H9 (cell line): ENCODE data around the gene ZNF319. TPM values are rescaled to one million over a fixed set of nuclear protein-coding genes. Genes with fewer than 3 reads are reported as not detected.

Experiments
- DNase-seq: peaks from one replicate; pipeline ENCODE4 v3.0.0-alpha.2; 2017
- H2AFZ ChIP-seq: one replicate; pipeline ENCODE4 v1.6.1; 2013; ENCODE audit warnings: mild to moderate bottlenecking, low read length, control low read depth, moderate library complexity
- H2AK5ac ChIP-seq: 2 replicates; pipeline ENCODE4 v1.6.1; 2013; ENCODE audit warnings: low read length, control low read depth, mixed read lengths; ENCODE audit not compliant: insufficient read length
- H2BK120ac ChIP-seq: one replicate; pipeline ENCODE4 v1.6.1; 2013; ENCODE audit warnings: low read depth, mild to moderate bottlenecking, low read length, control low read depth, inconsistent platforms; ENCODE audit not compliant: poor library complexity, severe bottlenecking
- H2BK12ac ChIP-seq: 2 replicates; pipeline ENCODE4 v1.6.1; 2013; ENCODE audit warnings: low read length, control low read depth, mixed read lengths, low read depth; ENCODE audit not compliant: insufficient read length
- H2BK15ac ChIP-seq: 2 replicates; pipeline ENCODE4 v1.6.1; 2013; ENCODE audit warnings: low read depth, low read length, control low read depth
- H2BK20ac ChIP-seq: one replicate; pipeline ENCODE4 v1.6.1; 2013; ENCODE audit warnings: low read depth, mild to moderate bottlenecking, low read length, control low read depth, inconsistent platforms; ENCODE audit not compliant: poor library complexity, severe bottlenecking
- H2BK5ac ChIP-seq: 2 replicates; pipeline ENCODE4 v1.6.1; 2013; ENCODE audit warnings: low read length, control low read depth, mixed read lengths; ENCODE audit not compliant: insufficient read length
- H3K14ac ChIP-seq: 2 replicates; pipeline ENCODE4 v1.6.1; 2013; ENCODE audit warnings: low read length, control low read depth; ENCODE audit not compliant: insufficient read depth
- H3K18ac ChIP-seq: 2 replicates; pipeline ENCODE4 v1.6.1; 2013; ENCODE audit warnings: low read depth, mild to moderate bottlenecking, mixed read lengths, low read length, control low read depth; ENCODE audit not compliant: insufficient read length
- H3K23ac ChIP-seq: 2 replicates; pipeline ENCODE4 v1.6.1; 2013; ENCODE audit warnings: low read length, control low read depth, mixed read lengths, low read depth; ENCODE audit not compliant: insufficient read length
- H3K23me2 ChIP-seq: 2 replicates; pipeline ENCODE4 v1.6.1; 2013; ENCODE audit warnings: low read depth, mild to moderate bottlenecking, mixed read lengths, low read length, control low read depth; ENCODE audit not compliant: insufficient read length, poor library complexity, severe bottlenecking
- H3K27ac ChIP-seq: 2 replicates; pipeline ENCODE4 v1.5.1; 2013; ENCODE audit warnings: low read length, control low read depth, mixed read lengths, low read depth; ENCODE audit not compliant: insufficient read length
- H3K27me3 ChIP-seq: 2 replicates; pipeline ENCODE4 v1.6.1; 2013; ENCODE audit warnings: low read length, control low read depth, inconsistent platforms; ENCODE audit not compliant: insufficient read depth
- H3K4ac ChIP-seq: 2 replicates; pipeline ENCODE4 v1.6.1; 2013; ENCODE audit warnings: low read depth, mild to moderate bottlenecking, control low read depth, inconsistent platforms, low read length, moderate library complexity
- H3K4me1 ChIP-seq: 2 replicates; pipeline ENCODE4 v1.6.1; 2013; ENCODE audit warnings: low read length, control low read depth, inconsistent platforms; ENCODE audit not compliant: insufficient read depth
- H3K4me2 ChIP-seq: 2 replicates; pipeline ENCODE4 v1.6.1; 2013; ENCODE audit warnings: low read length, control low read depth, mixed read lengths; ENCODE audit not compliant: insufficient read length, insufficient read depth
- H3K56ac ChIP-seq: 2 replicates; pipeline ENCODE4 v1.6.1; 2013; ENCODE audit warnings: low read depth, mild to moderate bottlenecking, mixed read lengths, low read length, control low read depth; ENCODE audit not compliant: insufficient read length
- H3K79me1 ChIP-seq: 2 replicates; pipeline ENCODE4 v1.6.1; 2013; ENCODE audit warnings: low read depth, mild to moderate bottlenecking, moderate library complexity, low read length, control low read depth, inconsistent platforms; ENCODE audit not compliant: insufficient read depth, poor library complexity, severe bottlenecking
- H3K79me2 ChIP-seq: 2 replicates; pipeline ENCODE4 v1.6.1; 2013; ENCODE audit warnings: low read length, control low read depth, inconsistent platforms; ENCODE audit not compliant: insufficient read depth
- H3K9ac ChIP-seq: 2 replicates; pipeline ENCODE4 v1.6.1; 2013; ENCODE audit warnings: low read length, control low read depth, mixed read lengths; ENCODE audit not compliant: insufficient read length; ENCODE audit errors: extremely low read depth
- H3K9me3 ChIP-seq: one replicate; pipeline ENCODE4 v1.6.1; 2013; ENCODE audit warnings: low read depth, low read length, inconsistent platforms; ENCODE audit not compliant: control insufficient read depth
- H3T11ph ChIP-seq: one replicate; pipeline ENCODE4 v1.6.1; 2013; ENCODE audit warnings: mild to moderate bottlenecking, low read length, control low read depth, inconsistent platforms
- H4K20me1 ChIP-seq: one replicate; pipeline ENCODE4 v1.6.1; 2013; ENCODE audit not compliant: control insufficient read depth, insufficient read length, insufficient read depth
- H4K5ac ChIP-seq: 2 replicates; pipeline ENCODE4 v1.6.1; 2013; ENCODE audit warnings: low read depth, mild to moderate bottlenecking, mixed read lengths, low read length, control low read depth; ENCODE audit not compliant: insufficient read length
- H4K8ac ChIP-seq: replicated peaks from 2 replicates; pipeline ENCODE4 v1.6.1; 2013; ENCODE audit warnings: low read length, control low read depth, mixed read lengths, low read depth; ENCODE audit not compliant: insufficient read length
- H4K91ac ChIP-seq: 2 replicates; pipeline ENCODE4 v1.6.1; 2013; ENCODE audit warnings: low read depth, mild to moderate bottlenecking, moderate library complexity, mixed read lengths, low read length, control low read depth; ENCODE audit not compliant: insufficient read length
- H3K27ac Mint-ChIP-seq, 3 experiments: 2 replicates in 2 of 3; 3 replicates in 1 of 3; pipeline ENCODE4 v1.8.0; 2020 to 2021; ENCODE audit warnings: mixed read lengths in 3 of 3, mild to moderate bottlenecking in 1 of 3, moderate library complexity in 1 of 3
- H3K27me3 Mint-ChIP-seq: 2 replicates; pipeline ENCODE4 v1.8.0; 2021; ENCODE audit warnings: low read depth, mild to moderate bottlenecking, moderate library complexity, mixed read lengths
- H3K36me3 Mint-ChIP-seq, 3 experiments: 2 replicates in 2 of 3; 3 replicates in 1 of 3; pipeline ENCODE4 v1.8.0; 2020 to 2021; ENCODE audit warnings: low read depth in 3 of 3, mixed read lengths in 3 of 3; ENCODE audit not compliant: insufficient read depth in 1 of 3
- H3K4me1 Mint-ChIP-seq, 2 experiments: 2 replicates each; pipeline ENCODE4 v1.8.0; 2020; ENCODE audit warnings: mixed read lengths in 2 of 2
- H3K4me3 Mint-ChIP-seq, 2 experiments: 2 replicates in 1 of 2; 3 replicates in 1 of 2; pipeline ENCODE4 v1.8.0; 2020 to 2021; ENCODE audit warnings: mild to moderate bottlenecking in 2 of 2, mixed read lengths in 2 of 2, moderate library complexity in 1 of 2
- H3K9me3 Mint-ChIP-seq, 2 experiments: 2 replicates in 1 of 2; 3 replicates in 1 of 2; pipeline ENCODE4 v1.8.0; 2020; ENCODE audit warnings: mild to moderate bottlenecking in 2 of 2, mixed read lengths in 2 of 2, moderate library complexity in 1 of 2
- CTCF ChIP-seq: fragments of 200-600 bp; sonication (generic); conservative IDR thresholded peaks from 3 replicates; pipeline ENCODE4 v1.8.0; 2021; ENCODE audit warnings: antibody characterized with exemption, mild to moderate bottlenecking
- WGBS: extraction: QIAGEN DNeasy Blood & Tissue Kit; methylation state at CpG from one replicate; pipeline ENCODE4 v1.1.7; 2013; ENCODE audit warnings: missing lambda C conversion rate, low lambda C conversion rate, mixed read lengths; ENCODE audit not compliant: insufficient read length; ENCODE audit errors: extremely low coverage; 5-methylcytosine and 5-hydroxymethylcytosine counted together
- total RNA-seq: library from RNA; stranded (reverse); gene quantifications from 2 replicates; pipeline ENCODE4 v1.2.1, GENCODE V29; 2021

ZNF319 gene
- total RNA-seq, 1 experiment from 2014 or later = 5.6 TPM

- H3K4me1 Mint-ChIP-seq = peaks cover 19 to 30% of the 10 kb centered on the region in 2 experiments; a peak in 3 of 4 replicates
Observed at GRCh38 chr16:57955572-57956188, 44.8 kb downstream of the ZNF319 start.

More at GRCh38 chr16:57955572-57956188, 44.8 kb downstream of the ZNF319 start:
- Histone ChIP-seq H4K20me1 (no peaks in the 10 kb centered on the region), H2BK20ac (no peak overlapping the region), H4K8ac (no peak overlapping the region), H3K56ac (no peak overlapping the region), H3K27me3 (no peaks in the 10 kb centered on the region), H3K9me3 (no peaks in the 10 kb centered on the region), H3T11ph (no peak overlapping the region), H2BK15ac (no peak overlapping the region), H2BK12ac (no peak overlapping the region), H3K9ac (no peak overlapping the region), H3K4ac (no peak overlapping the region), H2AK5ac (no peak overlapping the region), H2BK120ac (no peak overlapping the region), H3K14ac (no peak overlapping the region), H3K27ac (no peak overlapping the region), H4K91ac (no peak overlapping the region), H3K79me2 (no peaks in the 10 kb centered on the region), H3K23me2 (no peaks in the 10 kb centered on the region), H3K23ac (no peak overlapping the region), H3K4me1 (no peaks in the 10 kb centered on the region), H2AFZ (no peak overlapping the region), H3K4me2 (no peak overlapping the region), H2BK5ac (no peak overlapping the region), H3K79me1 (no peaks in the 10 kb centered on the region), H4K5ac (no peak overlapping the region), H3K18ac (no peak overlapping the region)
- TF ChIP-seq CTCF = no peak
- no peaks in the 10 kb centered on the region for H3K9me3 Mint-ChIP-seq
- H3K27ac Mint-ChIP-seq = peak overlapping the region in 2 of 3 experiments; percentile 9 to 44; a peak in 2 of 7 replicates
- WGBS = no CpG with 5 or more reads among the region's 12 CpGs
- H3K36me3 Mint-ChIP-seq = no peaks in the 10 kb centered on the region
- no peaks in the 10 kb centered on the region; the same call in 1 of the 2 replicates for H3K27me3 Mint-ChIP-seq
- no peak for DNase-seq
- no peak overlapping the region for H3K4me3 Mint-ChIP-seq
